OCI-LY3 (cell line): ENCODE results near the gene EIF5.

ENCODE experiments used
- EZH2phosphoT487 ChIP-seq: fragments of 200-600 bp; shearing (Covaris generic); IDR thresholded peaks from 2 replicates; pipeline ENCODE4 v1.6.1; 2018; ENCODE audit warnings: antibody characterized with exemption, mixed run types, low read depth
- TF ChIP-seq, protein P1 (sequence below): fragments of 200-600, 300-600 bp; sonication (generic); IDR thresholded peaks from 2 replicates; pipeline ENCODE4 v1.5.1; 2014; ENCODE audit warnings: antibody characterized with exemption, low read length, low read depth

DNA sequence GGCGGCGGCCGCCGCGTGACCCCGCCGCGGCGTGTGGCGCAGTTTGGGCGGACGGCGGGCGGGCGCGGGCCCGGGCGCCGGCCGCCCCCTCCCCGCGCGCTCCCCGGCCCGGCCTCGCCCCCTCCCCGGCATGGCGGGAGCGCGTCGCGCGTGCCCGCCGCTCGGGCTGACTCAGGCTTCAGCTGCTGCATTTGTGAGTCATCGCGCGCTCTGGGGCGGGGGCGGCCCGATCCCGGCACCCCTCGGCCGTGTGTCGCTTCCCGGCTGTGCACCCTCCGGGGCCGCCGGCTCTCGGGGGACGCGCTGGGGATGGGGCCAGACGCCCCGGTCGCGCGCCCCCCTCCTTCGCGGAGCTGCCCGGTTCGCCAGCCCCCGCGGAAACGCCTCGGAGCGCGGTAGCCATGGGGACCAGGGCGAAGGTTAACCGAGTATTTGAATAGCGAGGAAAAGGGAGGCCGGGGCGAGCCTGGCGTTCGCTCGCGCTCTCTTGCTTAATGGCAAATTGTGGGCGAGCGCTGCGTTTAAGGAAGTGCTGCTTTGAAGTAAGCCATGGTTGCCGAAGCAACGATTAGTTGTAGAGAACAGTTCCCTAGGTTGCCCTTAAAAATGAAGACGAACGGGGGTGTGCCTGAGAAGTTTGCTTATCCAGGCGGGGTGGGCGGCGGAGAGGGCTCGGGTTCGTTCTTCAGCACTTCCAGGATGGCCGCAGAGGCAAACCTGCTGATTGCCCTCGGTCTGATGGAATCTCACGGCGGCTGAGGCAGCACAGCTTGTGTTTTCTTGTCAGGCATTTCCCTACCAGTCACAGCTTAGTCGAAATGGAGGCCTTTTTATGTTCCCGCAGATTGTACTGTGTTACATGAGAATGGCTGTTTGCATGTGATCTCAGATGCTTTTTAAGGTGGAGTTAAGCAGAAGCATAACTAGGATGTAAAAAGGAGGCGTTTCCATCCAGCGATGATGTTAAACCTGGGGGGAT lies 896 bp downstream of the EIF5 start:
- TF ChIP-seq, protein P1, sequence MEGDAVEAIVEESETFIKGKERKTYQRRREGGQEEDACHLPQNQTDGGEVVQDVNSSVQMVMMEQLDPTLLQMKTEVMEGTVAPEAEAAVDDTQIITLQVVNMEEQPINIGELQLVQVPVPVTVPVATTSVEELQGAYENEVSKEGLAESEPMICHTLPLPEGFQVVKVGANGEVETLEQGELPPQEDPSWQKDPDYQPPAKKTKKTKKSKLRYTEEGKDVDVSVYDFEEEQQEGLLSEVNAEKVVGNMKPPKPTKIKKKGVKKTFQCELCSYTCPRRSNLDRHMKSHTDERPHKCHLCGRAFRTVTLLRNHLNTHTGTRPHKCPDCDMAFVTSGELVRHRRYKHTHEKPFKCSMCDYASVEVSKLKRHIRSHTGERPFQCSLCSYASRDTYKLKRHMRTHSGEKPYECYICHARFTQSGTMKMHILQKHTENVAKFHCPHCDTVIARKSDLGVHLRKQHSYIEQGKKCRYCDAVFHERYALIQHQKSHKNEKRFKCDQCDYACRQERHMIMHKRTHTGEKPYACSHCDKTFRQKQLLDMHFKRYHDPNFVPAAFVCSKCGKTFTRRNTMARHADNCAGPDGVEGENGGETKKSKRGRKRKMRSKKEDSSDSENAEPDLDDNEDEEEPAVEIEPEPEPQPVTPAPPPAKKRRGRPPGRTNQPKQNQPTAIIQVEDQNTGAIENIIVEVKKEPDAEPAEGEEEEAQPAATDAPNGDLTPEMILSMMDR: no peak
- no peak for TF ChIP-seq EZH2phosphoT487
